NCI-H82 (cell line): Measurements from ENCODE around the gene MBOAT2.
A peak's percentile ranks its signal among the peaks of the same experiment; 100 is the strongest.

Source experiments
- DNase-seq: peaks from one replicate; lab custom pipeline; 2025; lab: John Stamatoyannopoulos, UW

MBOAT2 gene

GRCh38 chr2:9017411-9017810, 13.9 kb upstream of the MBOAT2 start:
- no peak for DNase-seq

- DNase-seq: no peak
Observed at GRCh38 chr2:9015998-9016397, 12.5 kb upstream of the MBOAT2 start.

GRCh38 chr2:9013403-9013802, 9.9 kb upstream of the MBOAT2 start:
- DNase-seq: no peak

GRCh38 chr2:9010866-9011265, 7.4 kb upstream of the MBOAT2 start:
- no peak for DNase-seq

GRCh38 chr2:9008951-9009664, 5.6 kb upstream of the MBOAT2 start:
- DNase-seq: no peak

- DNase-seq: no peak
Observed at GRCh38 chr2:9006368-9006767, 2.9 kb upstream of the MBOAT2 start.

GRCh38 chr2:9004338-9005204, 1.1 kb upstream of the MBOAT2 start:
- no peak for DNase-seq

- no peak for DNase-seq
Observed at GRCh38 chr2:9003366-9003615, 193 bp downstream of the MBOAT2 start.

- peak; percentile 69 for DNase-seq
Observed at GRCh38 chr2:9002637-9003365, 683 bp downstream of the MBOAT2 start.

GRCh38 chr2:9002313-9002636, 1.2 kb downstream of the MBOAT2 start:
- no peak for DNase-seq

GRCh38 chr2:9001778-9002177, 1.7 kb downstream of the MBOAT2 start:
- no peak for DNase-seq

- no peak for DNase-seq
Observed at GRCh38 chr2:9001229-9001628, 2.3 kb downstream of the MBOAT2 start.

- DNase-seq: no peak
Observed at GRCh38 chr2:9000442-9000841, 3.0 kb downstream of the MBOAT2 start.

GRCh38 chr2:8999797-9000196, 3.7 kb downstream of the MBOAT2 start:
- DNase-seq: no peak

GRCh38 chr2:8999102-8999446, 4.4 kb downstream of the MBOAT2 start:
- peak; percentile 51 for DNase-seq

GRCh38 chr2:8998418-8999101, 4.9 kb downstream of the MBOAT2 start:
- no peak for DNase-seq

GRCh38 chr2:8997631-8998030, 5.9 kb downstream of the MBOAT2 start:
- DNase-seq: no peak

GRCh38 chr2:8997108-8997507, 6.4 kb downstream of the MBOAT2 start:
- DNase-seq: no peak

GRCh38 chr2:8996006-8996405, 7.5 kb downstream of the MBOAT2 start:
- no peak for DNase-seq

GRCh38 chr2:8994386-8994785, 9.1 kb downstream of the MBOAT2 start:
- DNase-seq: no peak

- no peak for DNase-seq
Observed at GRCh38 chr2:8993902-8994278, 9.6 kb downstream of the MBOAT2 start.

GRCh38 chr2:8993196-8993901, 10.1 kb downstream of the MBOAT2 start:
- DNase-seq: no peak
